ENCODE measurements around the gene TNFAIP2.

DNA sequence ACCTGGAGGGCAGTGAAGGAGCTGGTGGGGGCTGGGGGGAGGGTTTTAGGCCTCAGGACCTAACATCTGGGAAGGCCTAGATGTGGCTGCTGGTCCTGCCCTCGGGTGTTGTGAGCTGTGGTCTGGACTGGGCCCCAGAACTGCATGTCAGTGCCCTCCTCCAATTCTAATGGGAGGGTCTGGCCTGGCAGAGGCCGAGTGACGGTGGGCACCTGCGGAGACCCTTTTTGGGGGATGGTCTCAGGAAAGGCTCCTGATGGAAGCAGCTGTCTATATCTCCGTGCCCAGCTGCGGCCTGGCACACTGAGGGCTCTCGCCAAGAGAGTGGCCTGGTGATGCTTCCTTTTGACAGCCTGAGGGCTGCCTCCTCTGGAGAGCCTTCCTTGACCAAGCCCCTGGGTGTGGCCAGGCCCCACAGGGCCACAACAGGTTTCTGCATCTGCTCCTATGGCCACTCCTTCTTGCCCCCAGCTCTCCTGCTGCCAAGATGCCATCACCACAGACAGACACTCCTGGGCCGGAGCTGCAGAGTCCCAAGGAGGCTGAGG is 23.5 kb upstream of the TNFAIP2 start:
- no peak for TF ChIP-seq POLR2A (IDR thresholded peaks at IDR 0.05)
- TF ChIP-seq, protein P1, sequence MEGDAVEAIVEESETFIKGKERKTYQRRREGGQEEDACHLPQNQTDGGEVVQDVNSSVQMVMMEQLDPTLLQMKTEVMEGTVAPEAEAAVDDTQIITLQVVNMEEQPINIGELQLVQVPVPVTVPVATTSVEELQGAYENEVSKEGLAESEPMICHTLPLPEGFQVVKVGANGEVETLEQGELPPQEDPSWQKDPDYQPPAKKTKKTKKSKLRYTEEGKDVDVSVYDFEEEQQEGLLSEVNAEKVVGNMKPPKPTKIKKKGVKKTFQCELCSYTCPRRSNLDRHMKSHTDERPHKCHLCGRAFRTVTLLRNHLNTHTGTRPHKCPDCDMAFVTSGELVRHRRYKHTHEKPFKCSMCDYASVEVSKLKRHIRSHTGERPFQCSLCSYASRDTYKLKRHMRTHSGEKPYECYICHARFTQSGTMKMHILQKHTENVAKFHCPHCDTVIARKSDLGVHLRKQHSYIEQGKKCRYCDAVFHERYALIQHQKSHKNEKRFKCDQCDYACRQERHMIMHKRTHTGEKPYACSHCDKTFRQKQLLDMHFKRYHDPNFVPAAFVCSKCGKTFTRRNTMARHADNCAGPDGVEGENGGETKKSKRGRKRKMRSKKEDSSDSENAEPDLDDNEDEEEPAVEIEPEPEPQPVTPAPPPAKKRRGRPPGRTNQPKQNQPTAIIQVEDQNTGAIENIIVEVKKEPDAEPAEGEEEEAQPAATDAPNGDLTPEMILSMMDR (IDR thresholded peaks at IDR 0.05), result no peak

All from thyroid gland (tissue), 4 donors.